IPS DF 6.9 (cell line): ENCODE results near the gene ARMH3.

Source experiments
- DNase-seq: peaks from one replicate; pipeline ENCODE4 v3.0.0-alpha.2; 2013; ENCODE audit warnings: low read depth, low spot score
- H3K27ac ChIP-seq: one replicate; pipeline ENCODE4 v1.5.1; 2013; ENCODE audit warnings: low read length, control low read depth
- H3K27me3 ChIP-seq: 2 replicates; pipeline ENCODE4 v1.6.1; 2013; ENCODE audit warnings: mild to moderate bottlenecking, low read length; ENCODE audit not compliant: control insufficient read depth, insufficient read depth
- H3K36me3 ChIP-seq: 2 replicates; pipeline ENCODE4 v1.6.1; 2013; ENCODE audit warnings: low read length; ENCODE audit not compliant: control insufficient read depth, insufficient read depth
- H3K4me1 ChIP-seq: 2 replicates; pipeline ENCODE4 v1.6.1; 2013; ENCODE audit warnings: low read length; ENCODE audit not compliant: control insufficient read depth, insufficient read depth
- H3K4me3 ChIP-seq: 2 replicates; pipeline ENCODE4 v1.5.1; 2013; ENCODE audit warnings: mild to moderate bottlenecking, low read length
- H3K9me3 ChIP-seq: 2 replicates; pipeline ENCODE4 v1.6.1; 2013; ENCODE audit warnings: low read length, inconsistent platforms; ENCODE audit not compliant: control insufficient read depth, insufficient read depth
- WGBS: extraction: QIAGEN DNeasy Blood & Tissue Kit; methylation state at CpG from one replicate; pipeline ENCODE4 v1.1.7; 2013; ENCODE audit warnings: mixed read lengths, missing lambda C conversion rate; ENCODE audit not compliant: insufficient read length, insufficient coverage; 5-methylcytosine and 5-hydroxymethylcytosine counted together

ARMH3 gene

DNA sequence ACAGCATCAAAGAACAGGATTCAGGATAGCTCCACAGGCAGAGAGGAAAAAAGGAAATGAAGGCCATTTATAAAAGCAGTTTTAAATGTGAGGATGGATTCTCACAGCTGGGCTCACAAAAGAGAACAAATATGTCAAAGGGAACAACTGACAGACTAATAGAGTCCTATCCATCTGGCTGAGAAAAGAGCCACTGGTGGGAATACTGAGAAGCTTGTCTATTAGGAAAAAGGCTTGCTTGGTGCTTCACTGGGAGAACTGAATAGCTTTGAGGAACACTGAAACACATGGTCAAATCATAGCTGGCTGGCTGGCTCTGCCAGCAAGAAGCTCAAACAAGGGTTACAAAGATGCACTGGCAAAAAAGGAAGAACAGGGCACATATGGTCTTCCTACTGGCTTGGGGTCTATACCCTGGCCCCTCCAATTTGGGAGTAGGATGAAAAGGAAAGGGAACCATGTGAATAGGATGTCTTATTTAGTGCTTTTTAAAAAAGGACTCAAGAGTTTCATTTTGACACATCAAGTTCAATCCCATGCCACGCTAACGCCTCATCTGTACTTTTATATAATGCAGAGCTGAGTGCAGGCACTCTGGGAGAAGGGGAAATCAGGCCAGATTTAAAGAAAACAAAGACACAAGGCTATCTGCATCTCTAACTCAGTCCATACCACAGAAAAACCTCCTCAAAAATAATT, 167.6 kb downstream of the ARMH3 start:
- no peak overlapping the region for H3K4me3 ChIP-seq
- no CpG with 5 or more reads among the region's 2 CpGs for WGBS
- no peaks in the 10 kb centered on the region for H3K27me3 ChIP-seq
- H3K27ac ChIP-seq: no peak overlapping the region
- no peaks in the 10 kb centered on the region for H3K36me3 ChIP-seq
- no peaks in the 10 kb centered on the region for H3K9me3 ChIP-seq
- no peaks in the 10 kb centered on the region for H3K4me1 ChIP-seq
- no peak for DNase-seq

DNA sequence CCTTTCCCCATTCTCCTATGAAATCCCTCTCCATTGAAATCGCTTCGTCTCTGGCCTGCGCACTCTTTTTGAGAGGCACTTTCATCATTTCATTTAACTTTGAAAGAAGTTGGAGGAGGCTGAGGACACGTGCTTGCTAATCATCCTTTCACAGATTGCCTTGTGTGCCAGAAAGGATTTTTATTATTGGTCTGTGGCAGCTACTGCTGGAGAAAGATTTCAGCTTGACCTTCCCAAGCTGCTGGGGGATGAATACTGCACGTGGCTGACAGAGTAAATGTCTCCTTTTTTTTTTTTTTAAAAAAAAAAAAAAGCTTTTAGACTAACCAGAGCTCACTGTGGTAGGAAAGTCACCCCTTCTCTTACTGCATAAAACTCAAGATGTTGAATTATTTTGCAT, 168.2 kb downstream of the ARMH3 start:
- no peak for DNase-seq
- H3K9me3 ChIP-seq: no peaks in the 10 kb centered on the region
- H3K4me3 ChIP-seq: no peak overlapping the region
- H3K27me3 ChIP-seq: no peaks in the 10 kb centered on the region
- no CpG with 5 or more reads among the region's 5 CpGs for WGBS
- H3K27ac ChIP-seq: no peak overlapping the region
- no peaks in the 10 kb centered on the region for H3K4me1 ChIP-seq
- H3K36me3 ChIP-seq: no peaks in the 10 kb centered on the region

DNA sequence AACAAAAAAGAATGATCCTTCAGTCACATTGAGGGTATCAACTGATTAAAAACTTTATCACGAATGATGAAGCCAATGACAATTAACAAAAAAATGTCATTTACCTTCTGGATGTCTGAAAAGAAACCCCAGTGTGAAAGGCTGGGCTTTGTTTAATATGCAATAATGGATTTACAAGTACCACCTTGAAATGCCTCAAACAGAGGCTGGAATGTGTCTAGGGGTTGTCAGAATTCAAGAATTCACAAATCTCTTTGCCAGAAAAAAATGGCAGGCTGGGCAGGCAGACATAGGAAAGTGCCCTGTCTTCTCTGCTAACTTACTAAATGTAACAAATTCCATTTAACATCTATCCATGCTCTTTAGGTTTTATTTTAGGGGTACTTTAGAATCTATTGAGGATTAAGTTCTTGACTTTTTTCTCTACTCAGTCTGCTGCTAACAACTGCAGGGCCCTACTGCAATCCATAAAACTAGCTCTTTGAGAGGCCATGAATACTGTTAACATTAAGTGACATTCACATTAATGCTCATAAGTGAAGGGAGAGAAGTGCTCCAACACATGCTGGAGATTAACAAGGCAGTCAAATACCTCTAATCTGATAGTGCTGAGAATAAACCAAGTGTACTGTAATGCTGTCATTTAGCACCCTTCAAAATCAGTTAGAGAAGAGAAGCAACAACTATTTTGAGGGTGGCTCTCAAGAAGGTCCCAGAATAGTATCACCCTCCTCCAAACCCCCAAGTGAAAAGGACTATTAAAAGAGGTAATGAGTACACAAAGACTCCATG, 169.3 kb downstream of the ARMH3 start:
- no peaks in the 10 kb centered on the region for H3K36me3 ChIP-seq
- H3K9me3 ChIP-seq: no peaks in the 10 kb centered on the region
- H3K4me3 ChIP-seq: no peak overlapping the region
- H3K27ac ChIP-seq: no peak overlapping the region
- DNase-seq: no peak
- H3K4me1 ChIP-seq: no peaks in the 10 kb centered on the region
- no peaks in the 10 kb centered on the region for H3K27me3 ChIP-seq
- no CpG with 5 or more reads among the region's 1 CpG for WGBS

DNA sequence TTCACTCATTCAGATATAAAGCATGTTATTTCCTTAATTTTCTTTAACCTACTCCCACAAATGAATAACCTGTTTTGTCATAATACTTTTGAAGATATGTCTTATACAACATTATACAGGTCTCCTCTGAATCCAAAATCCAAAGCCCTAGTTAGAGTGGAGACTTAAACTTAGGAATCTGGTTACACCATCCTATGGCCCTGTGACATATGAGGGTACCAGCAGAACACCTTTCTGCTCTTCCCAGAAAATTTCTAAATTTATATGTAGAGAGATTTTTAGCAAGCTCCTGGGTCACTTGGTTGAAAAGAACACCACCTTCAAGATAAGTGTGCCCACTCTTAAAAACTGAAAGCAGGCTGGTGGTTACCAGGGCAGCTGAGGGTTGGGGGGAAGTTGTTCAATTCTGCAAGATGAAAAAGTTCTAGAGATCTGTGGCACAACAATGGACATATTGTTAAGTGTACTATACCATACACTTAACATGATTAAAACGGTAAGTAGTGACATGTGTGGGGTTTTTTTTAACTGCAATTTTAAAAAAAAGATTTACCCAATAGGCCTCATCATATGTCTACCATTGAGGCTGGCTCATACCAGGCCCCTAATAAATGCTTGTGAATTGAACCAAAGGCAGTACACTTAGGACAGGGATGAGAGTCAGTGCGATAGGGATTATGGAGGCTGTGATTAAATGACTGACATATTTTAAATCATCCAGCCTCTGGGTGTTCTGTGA, 174.8 kb downstream of the ARMH3 start:
- no peak overlapping the region for H3K27ac ChIP-seq
- H3K9me3 ChIP-seq: no peaks in the 10 kb centered on the region
- no peaks in the 10 kb centered on the region for H3K27me3 ChIP-seq
- no peaks in the 10 kb centered on the region for H3K36me3 ChIP-seq
- H3K4me1 ChIP-seq: no peaks in the 10 kb centered on the region
- DNase-seq: no peak
- no CpG with 5 or more reads among the region's 2 CpGs for WGBS
- H3K4me3 ChIP-seq: no peak overlapping the region

DNA sequence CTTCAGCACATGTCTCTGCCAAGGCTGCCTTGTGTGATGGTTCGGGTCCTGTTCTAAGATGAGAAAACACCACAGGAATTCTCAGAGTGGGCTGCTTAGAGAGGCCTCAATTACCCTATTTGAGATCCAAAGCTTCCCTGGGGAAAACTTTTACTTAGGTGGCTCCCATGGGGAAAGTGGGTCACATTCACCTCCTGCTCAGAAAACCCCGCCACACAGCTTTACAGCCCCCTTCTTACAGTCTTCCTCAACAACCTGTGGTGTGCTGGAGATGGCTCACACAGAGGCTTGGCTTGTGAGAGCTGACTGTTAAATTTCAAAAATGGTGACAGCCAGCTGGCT, 175.8 kb downstream of the ARMH3 start:
- H3K27me3 ChIP-seq: no peaks in the 10 kb centered on the region
- DNase-seq: no peak
- H3K4me3 ChIP-seq: no peak overlapping the region
- H3K4me1 ChIP-seq: no peaks in the 10 kb centered on the region
- H3K36me3 ChIP-seq: no peaks in the 10 kb centered on the region
- H3K27ac ChIP-seq: no peak overlapping the region
- no CpG with 5 or more reads among the region's 2 CpGs for WGBS
- no peaks in the 10 kb centered on the region for H3K9me3 ChIP-seq

DNA sequence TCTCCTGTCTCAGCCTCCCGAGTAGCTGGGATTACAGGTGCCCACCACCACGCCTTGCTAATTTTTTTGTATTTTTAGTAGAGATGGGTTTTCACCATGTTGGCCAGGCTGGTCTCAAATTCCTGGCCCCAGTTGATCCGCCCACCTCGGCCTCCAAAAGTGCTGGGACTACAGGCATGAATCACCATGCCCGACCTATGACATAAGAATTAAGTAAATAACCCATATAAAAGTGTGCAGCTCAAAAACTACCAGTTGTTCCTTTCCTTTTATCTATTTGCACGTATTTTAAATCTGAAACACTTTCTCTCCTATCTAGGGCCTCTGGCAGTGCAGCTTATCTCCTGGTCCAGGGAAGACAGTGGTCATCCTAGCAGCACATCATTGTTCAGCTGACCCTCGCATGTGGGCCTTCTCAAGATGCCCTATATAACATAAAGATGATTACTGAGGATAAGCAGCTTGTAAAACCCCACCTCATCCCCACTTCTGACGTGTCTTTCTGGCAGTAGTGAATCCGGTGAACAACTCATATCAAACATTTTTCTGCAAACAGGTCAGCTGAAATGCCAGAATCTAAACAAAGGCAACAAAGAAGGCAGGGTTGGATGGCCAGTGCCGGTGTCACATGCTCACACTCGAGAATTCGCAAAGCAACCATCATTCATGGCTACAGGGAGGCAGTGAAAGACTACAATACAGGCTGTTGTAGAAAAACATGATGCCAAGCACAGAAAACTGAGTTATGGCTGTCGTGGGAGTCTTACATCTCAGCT, 176.3 kb downstream of the ARMH3 start:
- Histone ChIP-seq H3K9me3 (no peaks in the 10 kb centered on the region), H3K27ac (no peak overlapping the region), H3K4me3 (no peak overlapping the region), H3K27me3 (no peaks in the 10 kb centered on the region), H3K36me3 (no peaks in the 10 kb centered on the region), H3K4me1 (no peaks in the 10 kb centered on the region)
- DNase-seq: no peak
- no CpG with 5 or more reads among the region's 13 CpGs for whole genome bisulfite sequencing

DNA sequence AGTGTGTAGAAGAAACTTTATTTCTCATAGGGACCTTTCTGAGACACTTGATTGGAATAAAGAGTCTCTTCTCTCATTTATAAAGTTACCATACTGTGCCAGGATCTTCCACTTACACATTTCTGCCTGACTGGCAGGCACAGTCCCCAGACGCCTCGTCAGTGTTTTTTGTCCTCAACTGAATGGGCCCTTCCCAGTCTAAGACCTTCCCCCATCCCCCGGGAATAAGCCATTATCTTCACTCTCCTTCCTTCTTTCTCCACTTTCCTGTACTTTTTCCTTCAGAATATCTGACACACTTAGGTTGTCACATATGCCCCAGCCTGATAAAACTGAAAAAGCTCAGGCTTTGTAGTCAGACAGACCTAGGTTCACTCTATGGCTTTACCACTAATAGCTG, 177.1 kb downstream of the ARMH3 start:
- Histone ChIP-seq H3K4me3 (no peak overlapping the region), H3K27ac (no peak overlapping the region), H3K36me3 (no peaks in the 10 kb centered on the region), H3K9me3 (no peaks in the 10 kb centered on the region), H3K27me3 (no peaks in the 10 kb centered on the region), H3K4me1 (no peaks in the 10 kb centered on the region)
- no CpG with 5 or more reads among the region's 3 CpGs for WGBS
- DNase-seq: no peak

DNA sequence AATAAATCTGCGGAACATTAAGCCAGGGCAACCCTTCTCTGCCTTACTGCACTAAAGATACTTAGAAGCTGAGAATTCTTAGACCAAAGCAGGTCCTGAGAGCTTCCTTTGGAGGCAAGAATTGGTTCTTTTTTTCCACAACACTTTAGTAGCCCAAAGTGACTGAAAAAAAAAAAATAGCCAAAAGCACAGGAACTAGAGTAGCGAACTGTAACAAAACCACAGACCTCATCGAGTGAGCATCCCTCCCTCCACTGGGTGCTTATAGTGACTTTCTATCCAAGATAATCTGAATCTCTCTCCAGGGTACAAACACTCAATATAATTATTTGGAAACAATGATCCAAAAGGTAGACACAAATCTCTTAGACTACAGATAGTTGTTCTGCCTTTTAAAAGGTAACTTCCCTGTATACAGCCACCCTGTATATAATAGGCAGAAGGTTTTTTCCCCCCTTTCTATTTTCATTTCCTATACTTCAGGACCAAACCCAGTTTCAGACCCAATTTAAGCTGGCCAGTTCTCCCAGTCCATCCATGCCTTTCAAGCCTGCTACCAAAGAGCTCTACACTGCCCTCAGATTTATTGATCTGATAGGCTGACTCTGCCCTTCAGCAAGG, 180.8 kb downstream of the ARMH3 start:
- no peak for DNase-seq
- H3K36me3 ChIP-seq: no peaks in the 10 kb centered on the region
- no peaks in the 10 kb centered on the region for H3K4me1 ChIP-seq
- H3K27ac ChIP-seq: no peak overlapping the region
- WGBS: no CpG with 5 or more reads among the region's 3 CpGs
- H3K4me3 ChIP-seq: no peak overlapping the region
- H3K27me3 ChIP-seq: no peaks in the 10 kb centered on the region
- H3K9me3 ChIP-seq: no peaks in the 10 kb centered on the region

DNA sequence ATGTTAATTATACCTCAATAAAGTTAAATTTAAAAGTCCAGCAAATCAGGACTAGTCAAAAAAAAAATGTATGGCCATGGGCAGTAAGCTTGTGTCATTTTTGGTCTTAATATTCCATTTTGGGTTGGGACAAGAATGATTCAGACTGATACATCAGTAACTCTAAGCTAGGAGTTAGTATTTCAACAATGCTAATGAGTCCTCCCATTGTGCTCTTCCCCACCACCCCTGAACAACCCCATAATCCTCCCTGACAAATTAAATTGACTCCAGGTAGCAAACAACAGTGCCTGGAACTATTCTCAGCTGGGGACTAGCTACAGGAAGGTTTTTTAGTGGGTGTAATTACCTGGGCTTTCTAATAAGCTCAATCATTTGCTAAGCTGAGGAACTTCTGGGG, 181.7 kb downstream of the ARMH3 start:
- Histone ChIP-seq H3K27ac (no peak overlapping the region), H3K4me3 (no peak overlapping the region), H3K27me3 (no peaks in the 10 kb centered on the region), H3K36me3 (no peaks in the 10 kb centered on the region), H3K9me3 (no peaks in the 10 kb centered on the region), H3K4me1 (no peaks in the 10 kb centered on the region)
- no peak for DNase-seq

DNA sequence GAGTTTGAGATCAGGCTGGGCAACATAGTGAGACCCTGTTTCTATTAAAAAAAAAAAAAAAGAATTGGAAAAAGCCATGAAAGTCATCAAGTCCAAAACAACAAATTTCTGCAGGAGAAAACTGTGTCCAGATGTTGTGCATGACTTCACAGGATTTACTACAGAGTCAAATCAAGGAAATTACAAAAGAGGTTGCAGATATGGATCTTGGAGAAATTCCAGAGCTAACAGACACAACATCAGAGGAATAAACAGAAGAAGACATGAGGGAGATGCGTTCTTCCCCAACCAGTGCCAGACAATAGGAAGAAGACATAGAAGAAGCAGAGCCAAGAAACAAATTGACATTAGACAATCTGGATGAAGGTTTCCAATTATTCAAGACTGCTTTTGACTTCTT, 188.0 kb downstream of the ARMH3 start:
- Histone ChIP-seq H3K4me1 (no peaks in the 10 kb centered on the region), H3K4me3 (no peak overlapping the region), H3K27me3 (no peaks in the 10 kb centered on the region), H3K36me3 (no peaks in the 10 kb centered on the region), H3K9me3 (no peaks in the 10 kb centered on the region), H3K27ac (no peak overlapping the region)
- WGBS: no CpG with 5 or more reads among the region's 1 CpG
- DNase-seq: no peak
